Breast epithelium (tissue), 3 donors: ENCODE data around the gene HPS1.

Source experiments
- POLR2AphosphoS5 ChIP-seq, 3 donors: sonication (generic); formaldehyde crosslinking; IDR thresholded peaks; one replicate each; pipeline ENCODE4 v1.6.1; 2017; ENCODE audit warnings: antibody characterized with exemption in 3 of 3
- TF ChIP-seq, protein P1 (sequence below), 3 donors: fragments of 450-650 bp; IDR thresholded peaks; one replicate each; pipeline ENCODE4 v1.5.1; 2016 to 2017; ENCODE audit warnings: antibody characterized with exemption in 3 of 3, mild to moderate bottlenecking in 3 of 3, moderate library complexity in 3 of 3

DNA sequence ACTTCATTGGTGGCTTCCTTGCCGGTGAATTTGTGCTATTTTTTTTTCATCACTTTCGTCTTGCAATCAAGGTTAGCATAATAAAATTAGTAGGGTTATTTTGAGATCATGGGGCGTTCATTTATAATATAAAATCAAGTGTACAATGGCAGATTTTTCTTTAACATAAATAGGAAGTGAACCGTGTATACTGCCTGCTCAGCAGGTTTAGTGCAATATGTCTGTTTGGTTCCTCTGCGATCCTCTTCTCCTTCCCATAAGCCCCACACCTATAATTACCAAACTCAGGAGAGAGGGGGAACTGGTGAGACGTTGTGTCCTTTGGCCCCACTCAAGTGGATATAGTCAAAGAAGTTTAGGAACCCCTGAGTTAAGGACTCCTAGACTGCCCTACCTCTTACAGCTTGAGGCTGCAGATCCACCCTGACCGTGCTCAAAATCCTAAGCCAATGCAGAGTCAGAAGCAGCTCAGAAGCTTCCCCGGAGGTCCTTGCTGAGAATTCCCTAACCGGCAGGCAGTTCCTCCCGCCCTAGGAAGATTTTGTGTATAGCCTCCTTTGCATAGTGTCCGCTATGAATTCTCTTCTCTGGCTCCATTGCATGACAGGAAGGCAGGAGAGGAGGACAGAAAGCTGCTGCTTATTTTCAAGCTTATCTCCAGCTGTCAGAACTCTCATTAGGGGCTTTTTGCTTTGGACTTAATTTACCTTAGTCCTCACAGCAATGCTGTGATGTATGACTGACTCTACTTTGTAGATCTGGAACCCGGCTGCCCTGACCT lies 73.3 kb downstream of the HPS1 start:
- no peak for TF ChIP-seq POLR2AphosphoS5 (IDR thresholded peaks at IDR 0.05)
- TF ChIP-seq, protein P1, sequence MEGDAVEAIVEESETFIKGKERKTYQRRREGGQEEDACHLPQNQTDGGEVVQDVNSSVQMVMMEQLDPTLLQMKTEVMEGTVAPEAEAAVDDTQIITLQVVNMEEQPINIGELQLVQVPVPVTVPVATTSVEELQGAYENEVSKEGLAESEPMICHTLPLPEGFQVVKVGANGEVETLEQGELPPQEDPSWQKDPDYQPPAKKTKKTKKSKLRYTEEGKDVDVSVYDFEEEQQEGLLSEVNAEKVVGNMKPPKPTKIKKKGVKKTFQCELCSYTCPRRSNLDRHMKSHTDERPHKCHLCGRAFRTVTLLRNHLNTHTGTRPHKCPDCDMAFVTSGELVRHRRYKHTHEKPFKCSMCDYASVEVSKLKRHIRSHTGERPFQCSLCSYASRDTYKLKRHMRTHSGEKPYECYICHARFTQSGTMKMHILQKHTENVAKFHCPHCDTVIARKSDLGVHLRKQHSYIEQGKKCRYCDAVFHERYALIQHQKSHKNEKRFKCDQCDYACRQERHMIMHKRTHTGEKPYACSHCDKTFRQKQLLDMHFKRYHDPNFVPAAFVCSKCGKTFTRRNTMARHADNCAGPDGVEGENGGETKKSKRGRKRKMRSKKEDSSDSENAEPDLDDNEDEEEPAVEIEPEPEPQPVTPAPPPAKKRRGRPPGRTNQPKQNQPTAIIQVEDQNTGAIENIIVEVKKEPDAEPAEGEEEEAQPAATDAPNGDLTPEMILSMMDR (IDR thresholded peaks at IDR 0.05) = no peak
